HepG2 (cell line): Measurements from ENCODE around the gene EPC1.

ENCODE experiments used
- FOXK1 ChIP-seq: sonication (generic); formaldehyde crosslinking; IDR thresholded peaks from 2 replicates; pipeline ENCODE4 v1.4.0; 2020; ENCODE audit warnings: low read depth, missing genetic modification reagents, borderline replicate concordance
- MAZ ChIP-seq, 2 experiments: sonication (generic) in 1 of 2; formaldehyde crosslinking in 1 of 2; IDR thresholded peaks; 2 replicates each; pipeline versions ENCODE4 v1.5.0 to v1.6.1; 2012 to 2020; ENCODE audit warnings: low read depth in 2 of 2, mild to moderate bottlenecking in 2 of 2, borderline replicate concordance in 1 of 2, improper control_type of control experiment in 1 of 2, low read length in 1 of 2, missing genetic modification reagents in 1 of 2, moderate library complexity in 1 of 2
- MXI1 ChIP-seq: IDR thresholded peaks from 3 replicates; pipeline ENCODE4 v1.6.1; 2012; ENCODE audit warnings: low read depth, low read length, inconsistent platforms, borderline replicate concordance
- TAF15 ChIP-seq: fragments of 200-400 bp; formaldehyde crosslinking; IDR thresholded peaks from one replicate; pipeline ENCODE4 v1.6.1; 2018; ENCODE audit warnings: mild to moderate bottlenecking, low read depth, low read length; ENCODE audit not compliant: poor library complexity, severe bottlenecking
- TOPORS ChIP-seq: sonication (generic); formaldehyde crosslinking; IDR thresholded peaks from 2 replicates; pipeline ENCODE4 v1.8.0; 2023; ENCODE audit warnings: mild to moderate bottlenecking, missing genetic modification reagents
- ZNF431 ChIP-seq: sonication (generic); formaldehyde crosslinking; IDR thresholded peaks from 2 replicates; pipeline ENCODE4 v1.9.0; 2022; ENCODE audit warnings: missing genetic modification reagents, low read depth, mild to moderate bottlenecking, borderline replicate concordance
- TF ChIP-seq, protein P1 (sequence below): sonication (generic); formaldehyde crosslinking; IDR thresholded peaks from 2 replicates; pipeline ENCODE4 v1.4.0; 2020; ENCODE audit warnings: missing genetic modification reagents
- TF ChIP-seq, protein P2 (sequence below): sonication (generic); formaldehyde crosslinking; IDR thresholded peaks from 2 replicates; pipeline ENCODE4 v1.5.0; 2020; ENCODE audit warnings: mild to moderate bottlenecking, missing genetic modification reagents, moderate library complexity
- TF ChIP-seq, protein P3 (sequence below): IDR thresholded peaks from 2 replicates; pipeline ENCODE4 v1.6.1; 2016; ENCODE audit warnings: missing biosample characterization, missing genetic modification reagents, low read depth
- TF ChIP-seq, protein P4 (sequence below): sonication (generic); formaldehyde crosslinking; IDR thresholded peaks from 2 replicates; pipeline ENCODE4 v1.4.0; 2020; ENCODE audit warnings: missing genetic modification reagents
- TF ChIP-seq, protein P5 (sequence below): sonication (generic); formaldehyde crosslinking; IDR thresholded peaks from 2 replicates; pipeline ENCODE4 v1.8.1; 2023; ENCODE audit warnings: missing genetic modification reagents, inconsistent platforms, borderline replicate concordance

DNA sequence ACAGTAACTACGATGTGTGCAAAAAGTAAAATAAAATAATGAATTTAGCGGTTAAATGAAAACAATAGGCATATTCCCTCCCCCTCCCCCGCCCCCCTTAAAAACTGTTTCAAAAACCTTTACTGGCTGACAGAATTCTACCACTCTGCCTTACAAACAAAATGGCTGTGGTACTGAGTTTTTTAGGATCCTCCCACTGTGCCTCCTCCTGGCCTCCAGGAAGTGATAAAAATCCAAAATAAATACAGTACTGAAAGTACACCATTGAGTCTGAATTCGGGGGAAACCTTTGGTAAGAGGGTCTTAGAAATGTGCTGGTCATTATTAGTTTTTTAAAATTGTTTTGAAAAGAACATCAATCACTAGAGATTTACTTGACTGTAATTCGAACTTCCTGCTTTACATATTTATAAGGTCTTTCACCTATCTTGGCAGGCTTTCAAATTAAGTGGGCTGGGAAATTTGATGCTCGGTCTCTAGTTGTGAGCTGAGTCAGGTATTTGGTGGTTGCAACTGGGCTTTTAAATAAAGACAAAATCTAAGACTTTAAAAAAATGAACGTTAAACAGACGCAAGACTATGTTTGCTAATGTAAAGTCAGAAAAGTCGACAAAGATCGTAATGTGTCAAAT lies 32.5 kb upstream of the EPC1 start:
- TF ChIP-seq, protein P1, sequence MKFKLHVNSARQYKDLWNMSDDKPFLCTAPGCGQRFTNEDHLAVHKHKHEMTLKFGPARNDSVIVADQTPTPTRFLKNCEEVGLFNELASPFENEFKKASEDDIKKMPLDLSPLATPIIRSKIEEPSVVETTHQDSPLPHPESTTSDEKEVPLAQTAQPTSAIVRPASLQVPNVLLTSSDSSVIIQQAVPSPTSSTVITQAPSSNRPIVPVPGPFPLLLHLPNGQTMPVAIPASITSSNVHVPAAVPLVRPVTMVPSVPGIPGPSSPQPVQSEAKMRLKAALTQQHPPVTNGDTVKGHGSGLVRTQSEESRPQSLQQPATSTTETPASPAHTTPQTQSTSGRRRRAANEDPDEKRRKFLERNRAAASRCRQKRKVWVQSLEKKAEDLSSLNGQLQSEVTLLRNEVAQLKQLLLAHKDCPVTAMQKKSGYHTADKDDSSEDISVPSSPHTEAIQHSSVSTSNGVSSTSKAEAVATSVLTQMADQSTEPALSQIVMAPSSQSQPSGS (CRISPR knock-in tag) = no peak
- TF ChIP-seq, protein P2, sequence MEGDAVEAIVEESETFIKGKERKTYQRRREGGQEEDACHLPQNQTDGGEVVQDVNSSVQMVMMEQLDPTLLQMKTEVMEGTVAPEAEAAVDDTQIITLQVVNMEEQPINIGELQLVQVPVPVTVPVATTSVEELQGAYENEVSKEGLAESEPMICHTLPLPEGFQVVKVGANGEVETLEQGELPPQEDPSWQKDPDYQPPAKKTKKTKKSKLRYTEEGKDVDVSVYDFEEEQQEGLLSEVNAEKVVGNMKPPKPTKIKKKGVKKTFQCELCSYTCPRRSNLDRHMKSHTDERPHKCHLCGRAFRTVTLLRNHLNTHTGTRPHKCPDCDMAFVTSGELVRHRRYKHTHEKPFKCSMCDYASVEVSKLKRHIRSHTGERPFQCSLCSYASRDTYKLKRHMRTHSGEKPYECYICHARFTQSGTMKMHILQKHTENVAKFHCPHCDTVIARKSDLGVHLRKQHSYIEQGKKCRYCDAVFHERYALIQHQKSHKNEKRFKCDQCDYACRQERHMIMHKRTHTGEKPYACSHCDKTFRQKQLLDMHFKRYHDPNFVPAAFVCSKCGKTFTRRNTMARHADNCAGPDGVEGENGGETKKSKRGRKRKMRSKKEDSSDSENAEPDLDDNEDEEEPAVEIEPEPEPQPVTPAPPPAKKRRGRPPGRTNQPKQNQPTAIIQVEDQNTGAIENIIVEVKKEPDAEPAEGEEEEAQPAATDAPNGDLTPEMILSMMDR = no peak
- TF ChIP-seq, protein P3, sequence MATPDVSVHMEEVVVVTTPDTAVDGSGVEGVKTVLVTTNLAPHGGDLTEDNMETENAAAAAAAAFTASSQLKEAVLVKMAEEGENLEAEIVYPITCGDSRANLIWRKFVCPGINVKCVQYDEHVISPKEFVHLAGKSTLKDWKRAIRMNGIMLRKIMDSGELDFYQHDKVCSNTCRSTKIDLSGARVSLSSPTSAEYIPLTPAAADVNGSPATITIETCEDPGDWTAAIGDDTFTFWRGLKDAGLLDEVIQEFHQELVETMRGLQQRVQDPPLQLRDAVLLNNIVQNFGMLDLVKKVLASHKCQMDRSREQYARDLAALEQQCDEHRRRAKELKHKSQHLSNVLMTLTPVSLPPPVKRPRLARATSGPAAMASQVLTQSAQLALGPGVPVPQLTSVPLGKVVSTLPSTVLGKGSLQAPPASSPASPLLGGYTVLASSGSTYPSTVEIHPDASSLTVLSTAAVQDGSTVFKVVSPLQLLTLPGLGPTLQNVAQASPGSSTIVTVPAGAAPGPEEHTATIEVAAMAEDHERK (CRISPR knock-in tag) = no peak
- no peak for TF ChIP-seq TAF15
- TF ChIP-seq, protein P4, sequence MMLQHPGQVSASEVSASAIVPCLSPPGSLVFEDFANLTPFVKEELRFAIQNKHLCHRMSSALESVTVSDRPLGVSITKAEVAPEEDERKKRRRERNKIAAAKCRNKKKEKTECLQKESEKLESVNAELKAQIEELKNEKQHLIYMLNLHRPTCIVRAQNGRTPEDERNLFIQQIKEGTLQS (CRISPR knock-in tag) = no peak
- no peak for TF ChIP-seq ZNF431
- no peak for TF ChIP-seq TOPORS (CRISPR knock-in tag)
- TF ChIP-seq, protein P5, sequence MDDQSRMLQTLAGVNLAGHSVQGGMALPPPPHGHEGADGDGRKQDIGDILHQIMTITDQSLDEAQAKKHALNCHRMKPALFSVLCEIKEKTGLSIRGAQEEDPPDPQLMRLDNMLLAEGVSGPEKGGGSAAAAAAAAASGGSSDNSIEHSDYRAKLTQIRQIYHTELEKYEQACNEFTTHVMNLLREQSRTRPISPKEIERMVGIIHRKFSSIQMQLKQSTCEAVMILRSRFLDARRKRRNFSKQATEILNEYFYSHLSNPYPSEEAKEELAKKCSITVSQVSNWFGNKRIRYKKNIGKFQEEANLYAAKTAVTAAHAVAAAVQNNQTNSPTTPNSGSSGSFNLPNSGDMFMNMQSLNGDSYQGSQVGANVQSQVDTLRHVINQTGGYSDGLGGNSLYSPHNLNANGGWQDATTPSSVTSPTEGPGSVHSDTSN (CRISPR knock-in tag) = no peak
- TF ChIP-seq MXI1 = no peak
- TF ChIP-seq MAZ (IDR thresholded peaks at IDR 0.05; ENCODE audit: borderline replicate concordance, low read depth, low read length) = no peak
- TF ChIP-seq MAZ (CRISPR knock-in tag; IDR thresholded peaks at IDR 0.05; ENCODE audit: low read depth) = no peak
- no peak for TF ChIP-seq FOXK1 (CRISPR knock-in tag)
